Adrenal gland (tissue), 5 donors: ENCODE results near the gene RNLS.

Experiments
- CTCF ChIP-seq, 6 experiments: fragments of 450-650 bp in 4 of 6; fragments of 200-600 bp in 2 of 6; sonication (generic) in 1 of 6; IDR thresholded peaks; 1 replicate in 5 of 6; 2 replicates in 1 of 6; pipeline versions ENCODE4 v1.5.1 to v1.8.0; 2016 to 2021; ENCODE audit warnings: antibody characterized with exemption in 6 of 6, mild to moderate bottlenecking in 2 of 6, moderate library complexity in 1 of 6
- POLR2A ChIP-seq, 2 donors: fragments of 450-650 bp; IDR thresholded peaks; one replicate each; pipeline ENCODE4 v1.6.1; 2017; ENCODE audit warnings: antibody characterized with exemption in 2 of 2, mild to moderate bottlenecking in 2 of 2, moderate library complexity in 1 of 2
- donor health status: DM: no; HTN: no; CAD: no.

GRCh38 chr10:88281592-88282347 lies 301.3 kb downstream of the RNLS start:
- TF ChIP-seq POLR2A (IDR thresholded peaks at IDR 0.05) = no peak
- TF ChIP-seq CTCF (IDR thresholded peaks at IDR 0.05) = no peak
